ENCODE results near the gene INSRR.

The INSRR gene

DNA sequence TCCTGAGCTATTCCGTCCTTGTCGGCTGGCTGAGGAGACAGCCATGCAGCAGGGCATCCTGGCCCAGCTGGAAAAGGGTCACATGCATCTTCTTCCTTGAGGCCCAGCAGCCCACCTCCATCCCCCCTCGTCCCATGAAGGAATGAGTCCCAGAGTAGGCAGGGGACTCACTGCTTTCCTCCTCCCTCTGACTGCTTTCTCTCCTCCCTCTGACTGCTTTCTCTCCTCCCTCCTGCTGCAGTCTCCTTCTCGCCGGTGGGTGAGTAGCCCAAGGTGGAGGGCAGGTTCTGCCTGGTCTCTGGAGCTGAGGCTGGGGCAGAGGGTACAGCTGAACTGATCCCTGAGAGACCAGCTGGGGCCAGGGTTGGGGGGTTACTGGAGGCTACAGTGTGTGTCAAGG is 15.2 kb upstream of the INSRR start:
- no peak for DNase-seq

GRCh38 chr1:156873659-156874058 is 14.7 kb upstream of the INSRR start:
- DNase-seq = no peak

DNA sequence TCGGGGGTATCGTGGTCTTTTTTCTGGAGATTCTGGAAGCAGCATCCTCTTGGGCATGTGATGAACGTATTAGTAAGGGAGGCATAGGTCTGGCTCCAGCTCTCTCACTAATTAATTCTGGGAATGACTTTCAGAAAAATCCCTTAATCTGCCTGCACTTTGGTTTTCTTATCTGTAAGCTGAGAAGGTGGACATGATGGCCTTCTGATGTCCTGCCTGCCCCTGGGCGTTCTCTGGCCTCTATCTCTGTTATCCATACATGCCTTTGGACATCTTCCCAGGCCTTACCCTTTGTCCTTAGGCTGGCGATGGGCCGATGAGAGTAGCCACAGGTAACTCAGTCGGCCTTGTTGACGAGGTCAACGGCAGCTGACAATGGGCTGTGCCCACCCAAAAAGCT is 10.5 kb upstream of the INSRR start:
- DNase-seq = no peak

DNA sequence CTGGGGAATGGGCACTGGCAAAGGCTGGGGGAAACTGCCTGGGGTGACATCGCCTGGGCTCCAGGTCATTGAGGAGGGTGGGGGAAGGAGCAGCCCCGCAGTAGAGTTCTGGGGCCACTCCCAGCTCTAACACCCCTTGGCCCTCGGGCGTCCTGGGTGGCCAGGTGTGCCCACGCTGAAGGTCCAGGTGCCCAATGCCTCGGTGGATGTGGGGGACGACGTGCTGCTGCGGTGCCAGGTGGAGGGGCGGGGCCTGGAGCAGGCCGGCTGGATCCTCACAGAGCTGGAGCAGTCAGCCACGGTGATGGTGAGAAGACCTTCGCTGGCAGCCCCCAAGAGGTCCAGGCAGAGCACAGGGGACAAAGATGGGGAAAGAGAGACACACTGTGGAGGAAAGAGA is 9.4 kb upstream of the INSRR start:
- DNase-seq = no peak

DNA sequence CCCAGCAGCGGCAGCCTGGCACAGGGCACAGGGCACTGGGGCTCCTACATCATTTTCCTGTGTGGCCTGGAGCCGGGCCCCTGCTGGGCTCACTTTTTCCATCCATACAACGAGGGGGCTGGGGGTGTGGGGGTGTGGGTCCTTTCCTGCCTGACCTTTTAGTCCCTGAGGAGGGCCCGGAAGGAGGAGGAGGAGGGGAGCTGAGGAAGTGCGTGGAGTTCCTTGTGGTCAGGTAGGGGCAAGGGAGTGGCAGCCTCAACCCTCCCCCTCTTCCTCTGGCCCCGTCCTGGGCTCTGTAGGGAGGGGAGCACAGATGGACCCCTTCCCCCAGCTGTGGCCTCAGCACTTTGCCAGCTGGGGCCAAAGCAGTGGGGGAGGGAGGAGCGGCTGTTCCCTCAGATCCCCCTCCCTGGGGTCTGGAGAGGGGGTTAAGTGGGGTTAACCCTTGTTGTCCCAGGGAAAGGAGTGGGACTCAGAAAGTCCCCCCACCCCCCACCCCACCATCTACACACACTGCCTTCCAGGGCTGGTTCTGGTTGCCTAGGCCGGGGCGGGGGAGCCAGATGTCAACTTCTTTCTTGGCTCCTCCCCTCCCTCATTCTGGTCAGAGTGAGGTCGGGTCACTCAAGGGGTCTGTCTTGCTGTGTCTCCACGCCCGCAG is 7.5 kb upstream of the INSRR start:
- DNase-seq = no peak

DNA sequence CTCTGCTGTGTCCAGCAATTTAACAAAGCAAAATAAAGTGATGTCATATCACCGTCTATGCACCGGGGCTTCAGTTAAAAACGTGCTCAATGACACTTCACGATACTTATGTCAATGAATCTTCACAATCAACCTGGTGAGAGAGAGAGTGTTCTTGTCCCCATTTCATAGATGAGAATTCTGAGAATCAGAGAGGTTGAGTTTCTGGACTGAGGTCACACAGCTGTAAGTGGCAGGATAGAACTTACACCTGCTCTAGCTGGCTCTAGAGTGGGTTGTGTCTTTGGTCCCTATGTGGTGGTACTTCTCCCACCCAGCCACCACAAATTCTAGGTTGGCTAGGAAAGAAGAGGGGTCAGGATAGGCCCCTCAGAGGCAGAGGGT is 6.9 kb upstream of the INSRR start:
- DNase-seq = no peak

DNA sequence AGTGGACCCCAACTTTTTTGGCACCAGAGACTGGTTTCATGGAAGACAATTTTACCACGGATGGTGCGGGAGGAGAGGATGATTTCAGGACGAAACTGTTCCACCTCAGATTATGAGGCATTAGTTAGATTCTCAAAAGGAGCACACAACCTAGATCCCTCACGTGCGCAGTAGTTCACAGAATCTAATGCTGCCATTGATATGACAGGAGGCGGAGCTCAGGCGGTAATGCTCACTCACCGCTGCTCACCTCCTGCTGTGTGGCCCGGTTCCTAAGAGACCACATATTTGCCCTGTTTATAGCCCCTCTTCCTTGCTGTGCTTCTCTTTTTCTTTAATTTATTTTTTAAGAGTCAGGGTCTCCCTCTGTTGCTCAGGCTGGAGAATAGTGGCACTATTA is 6.3 kb upstream of the INSRR start:
- DNase-seq = no peak

DNA sequence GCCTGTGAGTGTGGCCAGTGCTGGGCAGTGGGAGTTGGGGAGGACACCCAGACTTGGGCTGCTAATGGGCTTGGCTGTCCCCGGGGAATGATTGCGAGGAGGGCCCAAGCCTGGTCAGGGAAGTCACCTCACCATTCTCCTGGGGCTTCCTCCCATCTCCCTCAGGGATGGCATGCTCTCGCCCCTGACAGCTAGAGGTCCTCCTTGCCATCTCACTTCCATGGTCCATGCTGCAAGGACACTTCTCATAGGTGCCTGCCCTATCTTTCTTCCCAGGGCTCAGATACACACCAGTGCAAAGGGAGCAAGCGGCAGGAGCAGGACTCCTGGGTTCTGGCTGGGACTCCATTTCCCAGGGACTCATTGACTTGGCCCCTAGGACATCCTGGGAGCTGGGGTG is 5.9 kb upstream of the INSRR start:
- no peak for DNase-seq

DNA sequence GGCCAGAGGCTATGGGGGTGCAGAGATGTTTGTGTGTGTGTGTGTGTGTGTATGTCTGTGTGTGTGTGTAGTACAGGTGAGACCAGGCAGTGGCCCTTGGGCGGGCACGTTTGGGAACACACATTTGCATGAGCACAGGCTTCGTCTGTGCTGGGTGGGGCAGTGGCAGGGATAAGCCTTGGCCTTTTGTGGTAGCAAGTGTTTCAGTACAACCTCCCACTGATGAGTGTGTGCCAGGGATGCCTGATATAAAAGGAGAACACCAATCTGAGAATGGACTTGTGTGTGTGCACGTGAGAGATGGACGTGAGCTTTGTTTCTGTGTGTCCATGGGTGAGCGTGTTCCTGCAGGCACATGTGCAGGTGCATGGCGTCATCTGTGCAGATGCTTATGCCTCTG is 4.7 kb upstream of the INSRR start:
- DNase-seq = no peak

DNA sequence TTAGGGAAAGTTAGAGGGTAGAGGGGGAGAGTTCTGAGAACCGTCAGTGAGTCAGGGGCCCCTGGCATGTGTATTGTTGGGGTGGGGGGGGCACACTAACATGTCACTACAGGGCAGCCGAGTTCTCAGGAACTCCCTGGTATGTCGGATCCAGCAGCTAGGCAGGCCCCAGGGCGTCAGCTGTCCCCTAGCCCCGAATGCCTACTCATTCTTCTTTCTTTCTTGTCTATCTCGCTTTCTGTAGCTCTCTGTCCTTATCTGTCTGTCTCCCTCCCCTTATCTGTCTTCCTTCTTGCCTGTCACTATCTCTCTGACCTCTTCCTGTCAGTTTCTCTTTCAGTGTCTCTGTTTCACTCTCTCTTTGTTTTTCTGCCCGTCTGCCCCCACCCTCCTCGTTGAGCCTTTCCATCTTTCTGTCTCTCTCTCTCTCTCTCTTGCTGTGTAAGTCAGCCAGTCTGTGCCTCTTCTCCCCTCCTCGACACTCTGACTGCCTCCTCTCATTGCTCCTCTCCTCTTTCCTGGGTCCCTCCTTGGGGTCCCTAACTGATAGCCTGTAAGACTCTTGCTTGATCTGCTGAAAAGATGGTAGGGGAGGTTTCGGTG is 4.2 kb upstream of the INSRR start:
- DNase-seq = peak; percentile 72

DNA sequence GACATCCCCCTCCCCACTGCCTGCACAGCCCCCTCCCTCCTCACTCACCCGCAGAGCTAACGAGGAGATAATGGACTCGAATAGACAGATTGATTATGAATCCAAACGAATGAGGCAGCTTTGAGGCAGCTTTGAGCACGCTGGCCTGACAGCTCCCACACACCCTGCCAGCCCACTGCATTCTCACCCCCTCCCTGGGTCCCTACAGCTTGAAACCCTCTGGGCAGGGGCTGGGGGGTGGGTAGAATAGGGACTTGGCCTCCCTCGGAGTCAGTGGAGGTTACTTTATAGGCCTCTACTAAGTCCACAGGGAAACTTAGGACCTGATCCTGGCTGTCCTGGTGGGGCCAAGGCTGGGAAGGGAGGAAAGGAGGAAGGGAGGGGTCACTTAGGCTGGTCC is 3.7 kb upstream of the INSRR start:
- no peak for DNase-seq

GRCh38 chr1:156860628-156861423 is 1.9 kb upstream of the INSRR start, which contains the start of gene NTRK1:
Gene NTRK1 (plus strand): TSS chr1:156860865. CDS start chr1:156860935, 70 bp downstream.
- peak; percentile 74 for DNase-seq

GRCh38 chr1:156860113-156860627 is 1.3 kb upstream of the INSRR start:
- peak; percentile 83 for DNase-seq

GRCh38 chr1:156859523-156860112 is 701 bp upstream of the INSRR start:
- DNase-seq = no peak

DNA sequence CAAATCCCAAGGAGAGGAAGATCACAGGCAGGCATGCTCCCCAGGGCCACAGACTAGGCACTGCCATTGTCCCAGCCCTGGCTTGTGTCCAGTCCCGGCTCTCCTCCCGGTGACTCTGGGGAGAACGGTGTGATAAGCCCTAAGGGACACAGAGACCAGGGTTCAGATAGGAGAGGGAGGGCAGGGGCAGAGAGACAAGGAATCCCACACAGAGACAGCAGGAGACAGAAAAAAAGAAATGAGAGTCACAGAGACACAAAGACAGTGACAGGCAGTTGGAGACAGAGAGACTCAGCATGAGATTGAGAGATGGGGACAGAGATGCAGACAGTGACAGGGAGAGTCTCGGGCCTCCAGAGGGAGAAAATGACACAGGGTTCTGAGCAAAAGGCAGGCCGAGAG is 361 bp downstream of the INSRR start:
- no peak for DNase-seq

GRCh38 chr1:156857532-156857931 is 1.4 kb downstream of the INSRR start:
- no peak for DNase-seq

GRCh38 chr1:156856282-156856785 is 2.6 kb downstream of the INSRR start:
- no peak for DNase-seq

DNA sequence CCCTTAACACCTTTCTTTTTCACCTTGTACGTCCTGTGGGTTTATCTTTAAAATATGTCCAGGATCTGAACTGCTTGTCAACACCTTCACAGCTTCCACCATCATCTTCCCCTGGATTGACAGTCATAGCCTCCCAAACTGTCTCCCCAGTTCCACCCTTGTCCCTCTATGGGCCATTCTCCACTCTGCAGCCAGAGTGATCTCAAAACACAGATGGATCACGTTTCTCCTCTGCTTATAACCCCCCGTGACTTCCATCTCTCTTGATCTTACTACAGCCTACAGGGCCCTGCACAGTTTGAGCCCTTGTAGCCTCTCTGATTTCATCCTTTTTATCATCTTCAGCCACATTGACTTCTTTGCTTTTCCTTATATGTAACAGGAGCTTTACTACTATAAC is 4.3 kb downstream of the INSRR start:
- no peak for DNase-seq

DNA sequence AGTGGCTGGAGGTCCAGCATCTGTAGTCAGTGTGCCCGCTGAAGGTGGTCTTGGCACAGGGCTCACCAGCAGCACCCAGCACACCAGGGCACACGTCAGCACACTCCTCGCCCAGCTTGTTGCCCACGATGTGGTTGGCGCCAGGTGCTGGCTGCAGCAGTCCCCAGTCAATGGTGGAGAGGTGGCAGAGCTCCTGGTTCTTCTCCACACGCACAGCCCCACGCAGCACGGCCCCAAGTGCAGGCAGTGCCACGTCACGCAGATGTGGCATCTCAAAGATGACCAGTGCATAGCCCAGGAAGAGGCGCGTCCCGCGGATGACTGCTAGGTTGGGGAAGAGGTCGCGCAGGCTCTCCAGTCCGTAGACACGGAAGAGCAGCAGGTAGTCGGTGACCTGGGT is 5.2 kb downstream of the INSRR start:
- DNase-seq = no peak

- DNase-seq = no peak
Observed at GRCh38 chr1:156852418-156852874, 6.5 kb downstream of the INSRR start.

GRCh38 chr1:156851779-156852417 is 7.0 kb downstream of the INSRR start:
- DNase-seq = no peak

GRCh38 chr1:156849151-156849496 is 9.8 kb downstream of the INSRR start:
- no peak for DNase-seq
